DOHH2 (cell line): ENCODE results near the gene TPPP2.

Experiments
- H3F3A ChIP-seq: fragments of 200-600 bp; sonication (generic), shearing (Covaris generic); 2 replicates; pipeline ENCODE4 v1.6.0; 2016; ENCODE audit warnings: antibody characterized with exemption, mild to moderate bottlenecking; ENCODE audit not compliant: control insufficient read depth, insufficient read depth
- H3K27ac ChIP-seq: fragments of 200-600 bp; sonication (generic); 2 replicates; pipeline ENCODE4 v1.5.1; 2014; ENCODE audit warnings: low read depth, mild to moderate bottlenecking, low read length, moderate library complexity
- H3K27me3 ChIP-seq: fragments of 200-600 bp; sonication (generic); 2 replicates; pipeline ENCODE4 v1.6.1; 2014; ENCODE audit warnings: mild to moderate bottlenecking, low read length, mixed read lengths; ENCODE audit not compliant: control insufficient read depth
- H3K36me3 ChIP-seq: fragments of 200-600 bp; sonication (generic); 2 replicates; pipeline ENCODE4 v1.6.1; 2014; ENCODE audit warnings: mild to moderate bottlenecking, low read length, moderate library complexity, mixed read lengths; ENCODE audit not compliant: control insufficient read depth
- H3K4me1 ChIP-seq: fragments of 200-600 bp; sonication (generic); 2 replicates; pipeline ENCODE4 v1.6.1; 2014; ENCODE audit warnings: mild to moderate bottlenecking, low read length, mixed read lengths; ENCODE audit not compliant: control insufficient read depth
- H3K4me2 ChIP-seq: fragments of 200-600 bp; sonication (generic); 2 replicates; pipeline ENCODE4 v1.6.0; 2014; ENCODE audit warnings: mild to moderate bottlenecking, low read length, moderate library complexity
- H3K4me3 ChIP-seq: fragments of 200-600 bp; sonication (generic); 2 replicates; pipeline ENCODE4 v1.5.1; 2014; ENCODE audit warnings: mild to moderate bottlenecking, low read length, mixed read lengths
- H3K79me2 ChIP-seq: fragments of 200-600 bp; sonication (generic); 2 replicates; pipeline ENCODE4 v1.6.1; 2014; ENCODE audit warnings: mild to moderate bottlenecking, low read length, mixed read lengths; ENCODE audit not compliant: control insufficient read depth
- H3K9me2 ChIP-seq: fragments of 200-600 bp; sonication (generic); replicated peaks from 2 replicates; pipeline ENCODE4 v1.6.1; 2014; ENCODE audit warnings: mild to moderate bottlenecking, low read length, mixed read lengths; ENCODE audit not compliant: control insufficient read depth
- H3K9me3 ChIP-seq: fragments of 200-600 bp; sonication (generic); 2 replicates; pipeline ENCODE4 v1.6.1; 2014; ENCODE audit warnings: antibody characterized with exemption, low read length, mixed read lengths; ENCODE audit not compliant: control insufficient read depth, insufficient read depth
- H4K20me1 ChIP-seq: fragments of 200-600 bp; sonication (generic); 2 replicates; pipeline ENCODE4 v1.6.0; 2014; ENCODE audit warnings: low read depth, mild to moderate bottlenecking, antibody characterized with exemption, low read length, moderate library complexity; ENCODE audit not compliant: control insufficient read depth, insufficient read depth
- CTCF ChIP-seq: fragments of 200-600 bp; sonication (generic); IDR thresholded peaks from one replicate; pipeline ENCODE4 v1.5.1; 2014; ENCODE audit warnings: antibody characterized with exemption, mild to moderate bottlenecking, low read depth, low read length; ENCODE audit not compliant: poor library complexity, severe bottlenecking
- EZH2phosphoT487 ChIP-seq: fragments of 200-600 bp; sonication (generic); IDR thresholded peaks from 2 replicates; pipeline ENCODE4 v1.6.1; 2017; ENCODE audit warnings: borderline replicate concordance, mild to moderate bottlenecking, antibody characterized with exemption, low read length, moderate library complexity, mixed read lengths

TPPP2 gene

GRCh38 chr14:21024585-21025370 is 5.2 kb upstream of the TPPP2 start, which contains the start of gene NDRG2:
Gene NDRG2 (minus strand): TSS chr14:21025061. CDS start chr14:21023315, 1,746 bp downstream.
- Histone ChIP-seq H3F3A (no peaks in the 10 kb centered on the region), H3K4me1 (no peaks in the 10 kb centered on the region), H3K9me2 (no peaks in the 10 kb centered on the region), H3K79me2 (no peaks in the 10 kb centered on the region), H3K36me3 (no peaks in the 10 kb centered on the region), H3K9me3 (no peaks in the 10 kb centered on the region), H4K20me1 (no peaks in the 10 kb centered on the region), H3K4me2 (peak within 1 kb of the TSS; percentile 24; the same call in 1 of the 2 replicates), H3K4me3 (no peak within 1 kb of the TSS), H3K27me3 (peaks cover 45% of the 10 kb centered on the region), H3K27ac (no peak within 1 kb of the TSS)
- TF ChIP-seq CTCF (no peak), EZH2phosphoT487 (no peak)

- Histone ChIP-seq H3K4me2 (peak overlapping the region; percentile 24; the same call in 1 of the 2 replicates), H3K27ac (no peak overlapping the region), H4K20me1 (no peaks in the 10 kb centered on the region), H3K9me3 (no peaks in the 10 kb centered on the region), H3K36me3 (no peaks in the 10 kb centered on the region), H3K79me2 (no peaks in the 10 kb centered on the region), H3K4me3 (no peak overlapping the region), H3F3A (no peaks in the 10 kb centered on the region), H3K4me1 (no peaks in the 10 kb centered on the region), H3K9me2 (no peaks in the 10 kb centered on the region), H3K27me3 (peaks cover 45% of the 10 kb centered on the region)
- TF ChIP-seq CTCF (no peak), EZH2phosphoT487 (no peak)
These were observed 4.4 kb upstream of the TPPP2 start for GRCh38 chr14:21025371-21026273.

- no peak overlapping the region for H3K4me2 ChIP-seq
- no peaks in the 10 kb centered on the region for H3K9me3 ChIP-seq
- no peaks in the 10 kb centered on the region for H3K79me2 ChIP-seq
- TF ChIP-seq CTCF = no peak
- no peak for TF ChIP-seq EZH2phosphoT487
- no peaks in the 10 kb centered on the region for H4K20me1 ChIP-seq
- H3F3A ChIP-seq = no peaks in the 10 kb centered on the region
- no peak overlapping the region for H3K4me3 ChIP-seq
- H3K36me3 ChIP-seq = no peaks in the 10 kb centered on the region
- no peaks in the 10 kb centered on the region for H3K9me2 ChIP-seq
- peaks cover 41% of the 10 kb centered on the region for H3K27me3 ChIP-seq
- H3K4me1 ChIP-seq = no peaks in the 10 kb centered on the region
- H3K27ac ChIP-seq = no peak overlapping the region
These were observed 3.6 kb upstream of the TPPP2 start for GRCh38 chr14:21026274-21026987.
